Purkinje cell (primary cell): ENCODE data around the gene EPB41. TPM values are rescaled to one million over a fixed set of nuclear protein-coding genes. Genes with fewer than 3 reads are reported as not detected.

Experiments used
- polyA plus RNA-seq: library from polyadenylated mRNA; unstranded; fragments of >200 nt; fragmentation: Nextera tagmentation; gene quantifications from 2 replicates; pipeline ENCODE4 v1.2.1, GENCODE V29; 2014

Gene EPB41
- 34.5 and 35.7 TPM in 2 replicates for polyA plus RNA-seq

DNA sequence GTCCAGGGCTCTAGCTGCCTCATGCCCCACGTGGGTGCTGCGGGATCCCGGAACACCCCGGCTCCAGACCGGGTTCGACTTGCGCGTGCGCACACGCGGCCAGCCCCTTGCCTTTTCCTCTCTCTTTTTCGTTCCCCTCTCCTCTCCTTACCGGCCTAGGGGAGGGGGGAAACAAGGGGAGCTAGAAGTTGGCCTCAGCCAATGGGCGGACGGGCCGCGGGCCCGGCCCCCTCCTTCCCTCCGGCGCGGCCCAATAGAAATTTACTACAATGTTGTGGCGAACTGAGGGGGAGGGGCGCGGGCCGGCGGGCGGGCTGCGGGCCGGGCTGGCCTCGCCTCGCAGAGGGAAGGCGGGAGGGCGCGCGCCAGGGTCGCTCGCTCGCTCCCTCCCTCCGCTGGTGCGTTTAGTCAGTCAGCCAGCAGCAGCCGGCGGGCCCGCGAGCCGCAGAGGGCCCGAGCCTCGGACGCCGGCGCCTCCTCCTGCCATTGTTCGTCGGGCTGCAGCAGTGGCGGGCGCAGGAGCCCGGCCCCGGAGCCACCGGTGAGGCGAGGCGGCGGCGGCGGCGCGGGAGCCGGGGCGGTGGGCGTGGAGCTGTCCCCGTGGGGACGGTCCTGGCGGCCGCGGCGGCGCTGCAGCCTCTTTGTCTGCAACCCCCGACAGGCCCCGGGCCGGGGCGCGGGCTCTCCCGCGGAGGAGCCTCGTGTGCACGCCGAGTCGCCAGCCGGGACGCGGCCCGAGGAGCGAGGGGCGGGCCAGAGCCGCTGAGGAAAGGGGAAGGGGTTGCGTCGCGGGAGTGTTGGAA, at the start of gene EPB41:
Gene EPB41, plus strand, starts transcription at position 342 of the 803 bp plus-strand sequence. CDS start 72,869 bp downstream, outside the sequence.

DNA sequence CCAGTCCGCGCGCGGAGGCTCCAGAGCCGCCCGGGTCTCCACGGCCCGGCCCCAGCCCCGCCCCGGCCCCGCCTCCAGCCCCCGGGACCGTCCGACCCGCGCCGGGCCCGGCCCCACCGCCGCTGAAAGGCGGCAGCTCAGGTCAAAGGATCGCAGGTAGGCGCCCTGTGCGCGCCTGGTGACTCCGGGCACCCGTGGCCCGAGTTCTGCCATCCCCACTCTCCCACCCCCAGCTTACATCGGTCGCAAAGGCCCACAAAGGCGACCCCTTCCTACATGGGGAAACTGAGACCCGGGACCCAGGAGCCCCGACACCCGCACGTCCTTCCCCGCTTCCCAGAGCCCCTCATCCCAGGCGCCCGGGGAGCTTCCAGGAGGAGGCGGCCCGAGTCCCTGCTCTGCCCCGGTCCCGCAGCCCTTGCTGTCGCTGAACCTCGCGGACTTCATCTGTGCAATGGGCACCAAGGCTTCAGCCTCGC, 209.6 kb downstream of the EPB41 start, which contains the start of gene TMEM200B:
Gene TMEM200B, minus strand, starts transcription at position 17 of the 479 bp plus-strand sequence. CDS start 2,075 bp downstream, outside the sequence.

Other genes starting within 250 kb of the EPB41 start
- gene GMEB1, start 245.8 kb upstream of the EPB41 start, polyA plus RNA-seq, result 0.51 and 2.0 TPM in 2 replicates
- 39.1 and 47.3 TPM in 2 replicates for gene YTHDF2, start 177.6 kb upstream of the EPB41 start, polyA plus RNA-seq
- gene OPRD1, start 102.4 kb upstream of the EPB41 start, polyA plus RNA-seq, result 0.19 TPM in 1 of 2 replicates, not detected in the other
- 18.4 and 25.8 TPM in 2 replicates for gene TMEM200B, start 209.3 kb downstream of the EPB41 start, polyA plus RNA-seq